Skeletal muscle tissue (tissue), 4 donors: ENCODE data around the gene PLA2R1. TPM values are rescaled to one million over a fixed set of nuclear protein-coding genes. Genes with fewer than 3 reads are reported as not detected.

Experiments
- H3K27ac ChIP-seq: one replicate; pipeline ENCODE4 v1.7.0; 2013; ENCODE audit warnings: mild to moderate bottlenecking, low read depth, low read length, inconsistent platforms
- H3K27me3 ChIP-seq, 3 donors: one replicate each; pipeline ENCODE4 v1.7.0; 2013; ENCODE audit warnings: low read length in 3 of 3; ENCODE audit not compliant: control insufficient read depth in 3 of 3, insufficient read depth in 3 of 3
- H3K36me3 ChIP-seq, 3 donors: one replicate each; pipeline ENCODE4 v1.7.0; 2013; ENCODE audit warnings: low read length in 3 of 3; ENCODE audit not compliant: control insufficient read depth in 3 of 3, insufficient read depth in 3 of 3
- H3K4me1 ChIP-seq, 3 donors: one replicate each; pipeline ENCODE4 v1.7.0; 2013; ENCODE audit warnings: low read length in 3 of 3, mild to moderate bottlenecking in 3 of 3; ENCODE audit not compliant: control insufficient read depth in 3 of 3, insufficient read depth in 3 of 3
- H3K4me3 ChIP-seq, 3 donors: one replicate each; pipeline ENCODE4 v1.7.0; 2013; ENCODE audit warnings: low read length in 3 of 3
- H3K9ac ChIP-seq, 3 donors: one replicate each; pipeline ENCODE4 v1.7.0; 2013; ENCODE audit warnings: low read length in 3 of 3, mild to moderate bottlenecking in 3 of 3, moderate library complexity in 2 of 3, low read depth in 1 of 3
- H3K9me3 ChIP-seq, 3 donors: one replicate each; pipeline ENCODE4 v1.7.0; 2013; ENCODE audit warnings: low read length in 3 of 3; ENCODE audit not compliant: control insufficient read depth in 3 of 3
- total RNA-seq: library from RNA; depleted of rRNA; stranded (reverse); fragments of >200 nt; gene quantifications from one replicate; pipeline ENCODE4 v1.2.3, GENCODE V29; 2014
- donor health status: Osteomylitis.

Gene PLA2R1
- total RNA-seq, 1 donor from 2014 or later: 2.6 TPM

GRCh38 chr2:160010361-160011145 is 51.9 kb downstream of the PLA2R1 start:
- Histone ChIP-seq H3K9me3 (no peaks in the 10 kb centered on the region), H3K4me3 (no peak overlapping the region), H3K36me3 (peaks cover 0 to 3% (median 0%) of the 10 kb centered on the region in 3 donors), H3K27ac (no peak overlapping the region), H3K9ac (no peak overlapping the region), H3K27me3 (no peaks in the 10 kb centered on the region), H3K4me1 (peaks cover 8 to 15% (median 14%) of the 10 kb centered on the region in 3 donors)

- Histone ChIP-seq H3K27ac (no peak overlapping the region), H3K9ac (no peak overlapping the region), H3K27me3 (no peaks in the 10 kb centered on the region), H3K4me1 (peaks cover 8 to 18% (median 15%) of the 10 kb centered on the region in 3 donors), H3K9me3 (no peaks in the 10 kb centered on the region), H3K4me3 (no peak overlapping the region), H3K36me3 (peaks cover 0 to 3% (median 0%) of the 10 kb centered on the region in 3 donors)
These were observed 55.3 kb downstream of the PLA2R1 start for GRCh38 chr2:160007111-160007510.

GRCh38 chr2:160006475-160006874 is 55.9 kb downstream of the PLA2R1 start:
- H3K36me3 ChIP-seq: no peaks in the 10 kb centered on the region
- no peak overlapping the region for H3K27ac ChIP-seq
- H3K27me3 ChIP-seq: no peaks in the 10 kb centered on the region
- no peak overlapping the region for H3K9ac ChIP-seq
- H3K4me1 ChIP-seq: peaks cover 8 to 18% (median 15%) of the 10 kb centered on the region in 3 donors
- no peaks in the 10 kb centered on the region for H3K9me3 ChIP-seq
- no peak overlapping the region for H3K4me3 ChIP-seq

- no peak overlapping the region for H3K27ac ChIP-seq
- no peaks in the 10 kb centered on the region for H3K36me3 ChIP-seq
- no peak overlapping the region for H3K9ac ChIP-seq
- H3K4me1 ChIP-seq: peaks cover 8 to 18% (median 15%) of the 10 kb centered on the region in 3 donors
- H3K9me3 ChIP-seq: no peaks in the 10 kb centered on the region
- no peaks in the 10 kb centered on the region for H3K27me3 ChIP-seq
- H3K4me3 ChIP-seq: no peak overlapping the region
These were observed 56.5 kb downstream of the PLA2R1 start for GRCh38 chr2:160005908-160006307.

GRCh38 chr2:160005476-160005875 is 56.9 kb downstream of the PLA2R1 start:
- no peaks in the 10 kb centered on the region for H3K9me3 ChIP-seq
- H3K9ac ChIP-seq: no peak overlapping the region
- H3K27me3 ChIP-seq: no peaks in the 10 kb centered on the region
- H3K4me1 ChIP-seq: peaks cover 8 to 18% (median 15%) of the 10 kb centered on the region in 3 donors
- no peak overlapping the region for H3K27ac ChIP-seq
- no peak overlapping the region for H3K4me3 ChIP-seq
- H3K36me3 ChIP-seq: no peaks in the 10 kb centered on the region

GRCh38 chr2:159998961-159999360 is 63.5 kb downstream of the PLA2R1 start:
- H3K4me1 ChIP-seq: no peaks in the 10 kb centered on the region
- no peak overlapping the region for H3K27ac ChIP-seq
- H3K27me3 ChIP-seq: no peaks in the 10 kb centered on the region
- H3K4me3 ChIP-seq: no peak overlapping the region
- H3K9ac ChIP-seq: no peak overlapping the region
- H3K9me3 ChIP-seq: no peaks in the 10 kb centered on the region
- no peaks in the 10 kb centered on the region for H3K36me3 ChIP-seq

- Histone ChIP-seq H3K4me3 (no peak overlapping the region), H3K9ac (no peak overlapping the region), H3K27ac (no peak overlapping the region), H3K27me3 (no peaks in the 10 kb centered on the region), H3K9me3 (no peaks in the 10 kb centered on the region), H3K4me1 (no peaks in the 10 kb centered on the region), H3K36me3 (no peaks in the 10 kb centered on the region)
These were observed 64.2 kb downstream of the PLA2R1 start for GRCh38 chr2:159998243-159998642.

- Histone ChIP-seq H3K27ac (no peak overlapping the region), H3K4me3 (no peak overlapping the region), H3K9ac (no peak overlapping the region), H3K4me1 (no peaks in the 10 kb centered on the region), H3K36me3 (no peaks in the 10 kb centered on the region), H3K9me3 (no peaks in the 10 kb centered on the region), H3K27me3 (no peaks in the 10 kb centered on the region)
These were observed 65.4 kb downstream of the PLA2R1 start for GRCh38 chr2:159996792-159997546.

- Histone ChIP-seq H3K9me3 (no peaks in the 10 kb centered on the region), H3K4me1 (no peaks in the 10 kb centered on the region), H3K9ac (no peak overlapping the region), H3K27me3 (no peaks in the 10 kb centered on the region), H3K36me3 (no peaks in the 10 kb centered on the region), H3K4me3 (no peak overlapping the region), H3K27ac (no peak overlapping the region)
These were observed 67.4 kb downstream of the PLA2R1 start for GRCh38 chr2:159995038-159995437.

GRCh38 chr2:159989249-159989648 is 73.2 kb downstream of the PLA2R1 start:
- no peak overlapping the region for H3K27ac ChIP-seq
- no peaks in the 10 kb centered on the region for H3K36me3 ChIP-seq
- H3K9me3 ChIP-seq: peaks cover 0 to 2% (median 0%) of the 10 kb centered on the region in 3 donors
- H3K9ac ChIP-seq: no peak overlapping the region
- no peaks in the 10 kb centered on the region for H3K27me3 ChIP-seq
- H3K4me3 ChIP-seq: no peak overlapping the region
- H3K4me1 ChIP-seq: no peaks in the 10 kb centered on the region
